ENCODE results near the gene FIP1L1. TPM values are rescaled to one million over a fixed set of nuclear protein-coding genes. Genes with fewer than 3 reads are reported as not detected.

Gene FIP1L1
- total and polyA plus RNA-seq, 2 of the 13 experiments (the other 11 are each of a cell fraction or from before 2014, with no cell fraction given), result 14.9 to 69.4 TPM

GRCh38 chr4:53497487-53498244 lies 120.2 kb downstream of the FIP1L1 start (continued):
- no peak for TF ChIP-seq EHMT2 (IDR thresholded peaks at IDR 0.05; ENCODE audit: borderline replicate concordance, low read depth, low read length)
- TF ChIP-seq MIER3 (CRISPR knock-in tag; IDR thresholded peaks at IDR 0.05; ENCODE audit: borderline replicate concordance), result no peak
- no peak for TF ChIP-seq AGO1 (IDR thresholded peaks at IDR 0.05; ENCODE audit: low read depth, low read length, poor library complexity, severe bottlenecking)
- 0 out of 2 replicates have a peak, but pooled peaks have one; percentile 2 for TF ChIP-seq SMC3 (IDR thresholded peaks at IDR 0.05; ENCODE audit: low read length)
- TF ChIP-seq HOXD1 (CRISPR knock-in tag; IDR thresholded peaks at IDR 0.05), result no peak
- peak; percentile 65 for TF ChIP-seq SALL1 (CRISPR knock-in tag; IDR thresholded peaks at IDR 0.05)
- TF ChIP-seq ZBTB21 (CRISPR knock-in tag; IDR thresholded peaks at IDR 0.05), result no peak
- TF ChIP-seq ZNF33A (CRISPR knock-in tag; IDR thresholded peaks at IDR 0.05; ENCODE audit: borderline replicate concordance), result no peak
- TF ChIP-seq SAFB2 (CRISPR knock-in tag; IDR thresholded peaks at IDR 0.05; ENCODE audit: borderline replicate concordance, low read depth), result no peak
- TF ChIP-seq ZFY (CRISPR knock-in tag; IDR thresholded peaks at IDR 0.05), result peak; percentile 55
- no peak for TF ChIP-seq HINFP (CRISPR knock-in tag; IDR thresholded peaks at IDR 0.05; ENCODE audit: low read depth)
- TF ChIP-seq CEBPB (IDR thresholded peaks at IDR 0.05; ENCODE audit: borderline replicate concordance, low read depth, low read length), result peak; percentile 75; the same call in 1 of the 2 replicates
- no peak for TF ChIP-seq ZNF724P (CRISPR knock-in tag; IDR thresholded peaks at IDR 0.05; ENCODE audit: borderline replicate concordance)
- TF ChIP-seq ZNF737 (CRISPR knock-in tag; IDR thresholded peaks at IDR 0.05; ENCODE audit: borderline replicate concordance), result no peak
- no peak for TF ChIP-seq KAT8 (CRISPR knock-in tag; IDR thresholded peaks at IDR 0.05)
- TF ChIP-seq ZNF563 (CRISPR knock-in tag; IDR thresholded peaks at IDR 0.05), result no peak
- 0 out of 2 replicates have a peak, but pooled peaks have one; percentile 13 for TF ChIP-seq ZNF644 (CRISPR knock-in tag; IDR thresholded peaks at IDR 0.05; ENCODE audit: low read depth)
- no peak for TF ChIP-seq SNAI1 (CRISPR knock-in tag; IDR thresholded peaks at IDR 0.05; ENCODE audit: borderline replicate concordance)
- TF ChIP-seq ZNF446 (CRISPR knock-in tag; IDR thresholded peaks at IDR 0.05), result no peak
- no peak for TF ChIP-seq TEAD2 (CRISPR knock-in tag; IDR thresholded peaks at IDR 0.05)
- no peak for TF ChIP-seq AKAP8 (CRISPR knock-in tag; IDR thresholded peaks at IDR 0.05)
- TF ChIP-seq PHF21A (CRISPR knock-in tag; IDR thresholded peaks at IDR 0.05), result peak; percentile 38; the same call in 1 of the 2 replicates
- TF ChIP-seq FOSL2 (CRISPR knock-in tag; IDR thresholded peaks at IDR 0.05), result no peak
- peak; percentile 71 for TF ChIP-seq ZEB1 (IDR thresholded peaks at IDR 0.05; ENCODE audit: insufficient replicate concordance, low read depth)
- peak; percentile 49; the same call in 1 of the 2 replicates for TF ChIP-seq ZFX (CRISPR knock-in tag; IDR thresholded peaks at IDR 0.05; ENCODE audit: low read depth)
- peak; percentile 70; the same call in 1 of the 2 replicates for TF ChIP-seq SOX5 (CRISPR knock-in tag; IDR thresholded peaks at IDR 0.05; ENCODE audit: borderline replicate concordance)
- no peak for TF ChIP-seq REST (IDR thresholded peaks at IDR 0.05; ENCODE audit: borderline replicate concordance in 1 of 2, low read depth in 1 of 2, low read length in 2 of 2)
